Type B pancreatic cell (in vitro differentiated cells): ENCODE measurements around the gene TBKBP1. TPM values are rescaled to one million over a fixed set of nuclear protein-coding genes. Genes with fewer than 3 reads are reported as not detected.

Source experiments
- DNase-seq: peaks from one replicate; pipeline ENCODE4 v3.0.0; 2021; ENCODE audit warnings: mixed read lengths; ENCODE audit not compliant: unreplicated experiment; ENCODE audit errors: extremely low spot score
- H3K27ac Mint-ChIP-seq: 2 replicates; pipeline ENCODE4 v1.8.0; 2021; ENCODE audit warnings: mild to moderate bottlenecking, mixed read lengths
- H3K27me3 Mint-ChIP-seq: 2 replicates; pipeline ENCODE4 v1.8.0; 2021; ENCODE audit warnings: mixed read lengths
- H3K36me3 Mint-ChIP-seq: 2 replicates; pipeline ENCODE4 v1.8.0; 2021; ENCODE audit warnings: mixed read lengths
- H3K4me1 Mint-ChIP-seq: one replicate; pipeline ENCODE4 v1.8.0; 2021; ENCODE audit warnings: mixed read lengths; ENCODE audit not compliant: unreplicated experiment
- H3K4me3 Mint-ChIP-seq: 2 replicates; pipeline ENCODE4 v1.8.0; 2021; ENCODE audit warnings: mild to moderate bottlenecking, mixed read lengths
- H3K9me3 Mint-ChIP-seq: 2 replicates; pipeline ENCODE4 v1.8.0; 2021; ENCODE audit warnings: mixed read lengths
- CTCF ChIP-seq: fragments of 200-600 bp; sonication (generic); conservative IDR thresholded peaks from 2 replicates; pipeline ENCODE4 v1.5.0; 2021; ENCODE audit warnings: antibody characterized with exemption, mild to moderate bottlenecking
- total RNA-seq: library from RNA; stranded (reverse); gene quantifications from 2 replicates; pipeline ENCODE4 v1.2.1, GENCODE V29; 2021; ENCODE audit warnings: low replicate concordance

The TBKBP1 gene
- total RNA-seq, 1 donor from 2014 or later = 19.7 TPM

DNA sequence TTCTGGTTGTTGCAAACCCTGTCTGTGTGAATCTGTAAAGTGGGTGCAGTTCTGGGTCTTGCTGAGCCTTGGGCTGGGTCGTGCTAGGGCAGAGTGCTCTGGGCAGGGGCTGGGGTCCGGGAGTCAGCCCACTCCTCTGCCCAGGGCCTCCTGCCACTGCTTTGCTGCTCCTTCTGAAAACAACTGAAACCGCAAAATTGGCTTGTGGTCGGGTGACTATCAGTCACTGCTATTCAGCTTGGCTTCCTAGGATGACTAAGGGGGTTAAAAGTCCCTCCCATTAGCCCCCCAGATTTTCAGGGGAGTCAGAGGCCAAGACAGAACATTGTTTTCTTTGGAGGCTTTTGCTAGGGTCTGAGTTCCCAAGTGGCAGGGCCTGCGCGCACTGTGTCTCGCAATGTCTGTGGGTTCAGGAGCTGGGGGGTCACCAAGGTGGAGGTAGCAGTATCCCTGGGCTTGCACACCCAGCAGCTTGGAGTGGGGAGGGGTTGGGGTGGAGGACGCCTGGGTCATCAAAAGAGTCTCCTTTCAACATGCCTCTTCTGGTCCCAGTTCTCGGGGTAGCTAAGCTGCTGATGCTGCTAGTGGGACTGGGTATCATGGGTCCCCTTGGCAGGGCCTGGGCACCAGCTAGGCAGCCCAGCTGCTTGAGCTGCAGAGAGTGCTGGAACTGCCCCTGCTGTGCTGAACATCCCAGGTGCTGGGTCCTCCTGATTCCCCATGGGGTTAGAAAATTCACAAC is 25.6 kb downstream of the TBKBP1 start:
- DNase-seq = no peak
- Mint-ChIP-seq H3K4me1 (peaks cover 12% of the 10 kb centered on the region), H3K27ac (no peak overlapping the region), H3K4me3 (no peak overlapping the region), H3K36me3 (no peaks in the 10 kb centered on the region), H3K9me3 (no peaks in the 10 kb centered on the region), H3K27me3 (peaks cover 88% of the 10 kb centered on the region)
- TF ChIP-seq CTCF = no peak

- H3K9me3 Mint-ChIP-seq = no peaks in the 10 kb centered on the region
- no peak overlapping the region for H3K4me3 Mint-ChIP-seq
- no peak overlapping the region for H3K27ac Mint-ChIP-seq
- peaks cover 12% of the 10 kb centered on the region for H3K4me1 Mint-ChIP-seq
- no peak for DNase-seq
- peaks cover 91% of the 10 kb centered on the region for H3K27me3 Mint-ChIP-seq
- TF ChIP-seq CTCF = no peak
- H3K36me3 Mint-ChIP-seq = no peaks in the 10 kb centered on the region
Measured at GRCh38 chr17:47720196-47720595, 26.2 kb downstream of the TBKBP1 start.

- Mint-ChIP-seq H3K4me3 (no peak overlapping the region), H3K4me1 (peaks cover 12% of the 10 kb centered on the region), H3K36me3 (no peaks in the 10 kb centered on the region), H3K27ac (no peak overlapping the region), H3K9me3 (no peaks in the 10 kb centered on the region), H3K27me3 (peaks cover 88% of the 10 kb centered on the region)
- DNase-seq = no peak
- no peak for TF ChIP-seq CTCF
Measured at GRCh38 chr17:47720754-47721533, 27.0 kb downstream of the TBKBP1 start.

DNA sequence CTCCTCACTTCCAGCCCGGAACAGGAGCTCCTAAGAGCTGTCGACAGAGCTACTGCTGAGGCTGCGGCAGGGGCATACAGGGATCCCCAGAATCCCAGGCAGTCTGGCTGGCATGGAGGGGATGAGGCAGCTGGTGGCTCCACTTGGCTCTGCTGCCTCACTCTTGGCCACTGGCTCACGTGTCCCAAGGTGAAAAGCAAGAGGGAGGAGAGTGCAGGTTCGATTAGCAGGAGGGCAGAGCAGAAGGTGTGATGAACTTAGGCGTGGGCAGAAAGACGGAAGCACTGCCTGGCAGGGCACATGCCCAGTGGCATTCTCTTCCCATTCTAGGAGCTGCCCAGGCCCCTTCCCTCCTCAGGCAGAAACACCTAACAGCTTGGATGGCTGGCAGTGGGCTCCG is 27.8 kb downstream of the TBKBP1 start:
- H3K36me3 Mint-ChIP-seq = no peaks in the 10 kb centered on the region
- no peak for DNase-seq
- H3K4me1 Mint-ChIP-seq = peaks cover 12% of the 10 kb centered on the region
- H3K9me3 Mint-ChIP-seq = no peaks in the 10 kb centered on the region
- no peak overlapping the region for H3K4me3 Mint-ChIP-seq
- no peak overlapping the region for H3K27ac Mint-ChIP-seq
- no peak for TF ChIP-seq CTCF
- peaks cover 89% of the 10 kb centered on the region for H3K27me3 Mint-ChIP-seq

DNA sequence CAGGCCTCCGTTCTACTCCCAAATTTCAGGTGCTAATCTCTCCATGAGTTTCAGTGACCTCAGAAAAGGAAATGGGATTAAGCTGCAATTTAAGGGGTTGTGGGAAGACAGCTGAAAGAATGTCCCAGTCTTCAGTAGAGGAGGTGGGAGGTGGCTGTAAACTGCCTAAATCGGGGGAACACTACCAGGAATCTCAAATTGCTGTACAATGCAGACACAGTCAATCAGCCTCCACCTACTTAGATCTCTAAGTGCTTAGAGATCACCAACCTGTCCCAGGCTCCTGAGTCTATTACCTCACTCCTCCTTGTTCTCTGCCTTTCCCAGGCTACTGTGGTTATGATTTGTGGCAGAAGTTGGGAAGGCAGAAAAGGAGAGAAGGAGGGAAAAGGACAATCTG is 30.7 kb downstream of the TBKBP1 start:
- Mint-ChIP-seq H3K27ac (no peak overlapping the region), H3K27me3 (peaks cover 85% of the 10 kb centered on the region), H3K9me3 (no peaks in the 10 kb centered on the region), H3K36me3 (no peaks in the 10 kb centered on the region), H3K4me1 (peaks cover 3% of the 10 kb centered on the region), H3K4me3 (no peak overlapping the region)
- no peak for TF ChIP-seq CTCF
- DNase-seq = no peak
